ENCODE results near the gene TTC36.
"Not testable (repeated sequence)": the region's sequence is repeated elsewhere in the genome, so short reads cannot be mapped to it uniquely, and the experiment has no call there.

Gene TTC36

GRCh38 chr11:118532852-118533768 is 5.8 kb downstream of the TTC36 start:
- no peak for DNase-seq

DNA sequence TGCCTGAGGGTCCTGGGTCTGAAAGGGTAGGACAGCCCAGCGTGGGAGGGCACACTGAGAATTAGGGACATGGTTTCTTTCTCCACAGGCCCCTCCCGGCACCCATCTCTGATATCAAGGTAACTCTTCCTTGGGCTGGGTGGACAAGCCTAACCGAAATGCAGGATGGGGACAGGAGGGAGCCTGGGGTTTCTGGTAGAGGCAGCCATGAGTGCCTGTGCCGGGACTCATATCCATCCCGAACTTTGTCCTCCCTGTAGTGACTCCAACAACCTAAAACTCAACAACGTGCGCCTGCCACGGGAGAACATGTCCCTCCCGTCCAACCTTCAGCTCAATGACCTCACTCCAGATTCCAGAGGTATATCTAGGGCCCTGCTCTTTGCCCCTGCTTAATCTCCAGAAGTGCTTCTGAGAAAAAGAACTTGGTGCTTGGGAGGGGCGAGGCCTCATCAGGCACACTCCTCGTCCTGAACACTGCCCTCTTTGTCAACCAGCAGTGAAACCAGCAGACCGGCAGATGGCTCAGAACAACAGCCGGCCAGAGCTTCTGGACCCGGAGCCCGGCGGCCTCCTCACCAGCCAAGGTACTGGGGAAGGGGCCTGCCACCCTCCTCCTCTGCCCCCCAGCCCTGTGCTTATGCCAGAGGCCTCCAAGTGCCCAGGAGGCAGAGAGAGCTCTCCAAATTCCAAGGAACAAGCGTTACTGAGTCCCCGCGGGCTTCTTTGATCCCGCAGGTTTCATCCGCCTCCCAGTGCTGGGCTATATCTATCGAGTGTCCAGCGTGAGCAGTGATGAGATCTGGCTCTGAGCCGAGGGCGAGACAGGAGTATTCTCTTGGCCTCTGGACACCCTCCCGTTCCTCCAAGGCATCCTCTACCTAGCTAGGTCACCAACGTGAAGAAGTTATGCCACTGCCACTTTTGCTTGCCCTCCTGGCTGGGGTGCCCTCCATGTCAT is 6.8 kb downstream of the TTC36 start:
- DNase-seq = no peak

DNA sequence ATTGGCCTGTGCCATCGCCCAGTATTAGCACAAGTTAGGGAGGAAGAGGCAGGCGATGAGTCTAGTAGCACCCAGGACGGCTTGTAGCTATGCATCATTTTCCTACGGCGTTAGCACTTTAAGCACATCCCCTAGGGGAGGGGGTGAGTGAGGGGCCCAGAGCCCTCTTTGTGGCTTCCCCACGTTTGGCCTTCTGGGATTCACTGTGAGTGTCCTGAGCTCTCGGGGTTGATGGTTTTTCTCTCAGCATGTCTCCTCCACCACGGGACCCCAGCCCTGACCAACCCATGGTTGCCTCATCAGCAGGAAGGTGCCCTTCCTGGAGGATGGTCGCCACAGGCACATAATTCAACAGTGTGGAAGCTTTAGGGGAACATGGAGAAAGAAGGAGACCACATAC is 8.0 kb downstream of the TTC36 start:
- DNase-seq = no peak

- DNase-seq = no peak
Measured at GRCh38 chr11:118536726-118537125, 9.5 kb downstream of the TTC36 start.

DNA sequence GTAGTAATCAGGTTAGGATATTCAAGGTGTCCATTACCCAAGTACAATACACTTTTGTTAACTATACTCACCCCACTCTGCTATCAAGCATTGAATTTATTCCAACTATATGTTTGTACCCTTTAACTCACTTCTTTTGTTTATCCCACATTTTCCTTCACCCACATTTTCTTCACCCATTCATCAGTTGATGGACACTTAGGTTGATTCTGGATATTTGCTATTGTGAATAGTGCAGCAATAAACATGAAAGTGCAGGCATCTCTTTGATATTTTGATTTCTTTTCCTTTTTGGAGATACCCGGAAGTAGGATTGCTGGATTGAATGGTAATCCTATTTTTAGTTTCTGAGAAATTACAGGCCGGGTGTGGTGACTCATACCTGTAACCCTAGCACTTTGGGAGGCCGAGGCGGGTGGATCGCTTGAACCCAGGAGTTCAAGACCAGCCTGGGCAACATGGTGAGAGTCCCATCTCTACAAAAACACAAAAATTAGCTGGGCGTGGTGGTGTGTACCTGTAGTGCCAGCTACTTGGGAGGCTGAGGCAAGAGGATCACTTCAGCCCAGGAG is 10.2 kb downstream of the TTC36 start:
- no peak for DNase-seq

DNA sequence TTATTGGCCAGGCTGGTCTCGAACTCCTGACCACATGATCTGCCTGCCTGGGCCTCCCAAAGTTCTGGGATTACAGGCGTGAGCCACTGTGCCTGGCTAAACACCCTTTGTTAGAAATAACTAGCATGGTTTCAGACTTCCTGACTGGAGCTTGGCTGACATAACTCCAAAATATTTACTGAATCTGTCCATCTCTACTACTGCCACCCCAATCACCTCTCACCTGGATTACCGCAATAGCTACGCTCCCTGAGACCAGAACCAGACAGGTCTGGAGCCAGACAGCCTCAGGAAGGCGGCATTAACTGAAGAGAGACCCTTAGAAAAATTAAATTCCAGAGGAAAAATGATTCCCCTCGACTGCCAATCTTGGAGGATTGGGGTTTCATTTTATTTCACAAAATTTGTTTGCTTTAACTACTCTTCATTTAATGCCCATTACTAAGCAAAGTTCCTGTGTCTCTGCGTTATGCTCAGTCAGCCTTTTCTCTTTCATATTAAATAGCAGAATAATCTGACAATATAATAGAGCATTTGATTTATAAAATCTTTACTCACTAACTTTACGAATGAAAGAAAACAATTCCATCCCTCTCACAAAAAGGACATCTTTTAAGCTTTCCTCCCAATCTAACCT is 16.9 kb downstream of the TTC36 start:
- DNase-seq = no peak

- no peak for DNase-seq
Measured at GRCh38 chr11:118544647-118545010, 17.4 kb downstream of the TTC36 start.

GRCh38 chr11:118545533-118545932 is 18.3 kb downstream of the TTC36 start:
- no peak for DNase-seq

DNA sequence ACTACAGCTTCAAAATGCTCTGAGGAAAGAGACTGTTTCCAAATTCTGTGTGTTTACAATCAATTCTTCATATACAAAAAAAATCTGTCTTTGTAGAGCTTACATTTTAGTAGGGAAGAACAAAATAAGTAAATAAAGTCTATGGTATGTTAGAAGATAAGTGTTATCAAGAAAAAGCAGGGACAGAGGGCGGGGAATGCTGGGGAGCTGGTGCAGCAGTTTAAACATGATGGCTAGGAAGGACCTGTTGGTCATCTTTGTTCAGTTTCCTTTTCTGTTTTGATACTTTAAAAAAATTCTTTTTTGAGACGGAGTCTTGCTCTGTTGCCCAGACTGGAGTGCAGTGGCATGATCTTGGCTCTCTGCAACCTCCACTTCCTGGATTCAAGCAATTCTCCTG is 19.9 kb downstream of the TTC36 start:
- no peak for DNase-seq

- DNase-seq = no peak
Measured at GRCh38 chr11:118552341-118552740, 25.1 kb downstream of the TTC36 start.

DNA sequence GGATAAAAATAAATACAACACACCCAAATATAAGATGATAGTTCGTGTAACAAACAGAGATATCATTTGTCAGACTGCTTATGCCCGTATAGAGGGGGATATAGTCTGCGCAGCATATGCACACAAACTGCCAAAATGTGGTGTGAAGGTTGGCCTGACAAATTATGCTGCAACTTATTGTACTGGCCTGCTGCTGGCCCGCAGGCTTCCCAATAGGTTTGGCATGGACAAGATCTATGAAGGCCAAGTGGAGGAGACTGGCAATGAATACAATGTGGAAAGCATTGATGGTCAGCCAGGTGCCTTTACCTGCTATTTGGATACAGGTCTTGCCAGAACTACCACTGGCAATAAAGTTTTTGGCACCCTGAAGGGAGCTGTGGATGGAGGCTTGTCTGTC is 33.5 kb downstream of the TTC36 start:
- DNase-seq = no peak

- no peak for DNase-seq
Measured at GRCh38 chr11:118565051-118565450, 37.8 kb downstream of the TTC36 start.

DNA sequence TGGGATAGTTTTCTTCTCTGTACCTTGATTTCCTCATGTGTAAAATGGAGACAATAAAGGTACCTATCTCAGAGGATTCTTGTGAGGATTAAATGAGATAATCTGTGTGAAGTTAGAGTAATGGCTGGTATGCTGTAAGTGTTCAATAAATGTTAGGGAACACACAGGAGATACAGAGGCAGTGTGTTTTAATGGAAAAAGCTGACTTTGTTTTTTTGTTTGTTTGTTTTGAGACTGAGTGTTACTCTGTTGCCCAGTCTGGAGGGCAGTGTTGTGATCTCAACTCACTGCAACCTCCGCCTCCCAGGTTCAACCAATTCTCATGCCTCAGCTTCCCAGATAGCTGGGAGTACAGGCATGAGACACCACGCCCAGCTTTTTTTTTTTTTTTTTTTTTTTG is 42.4 kb downstream of the TTC36 start:
- no peak for DNase-seq

DNA sequence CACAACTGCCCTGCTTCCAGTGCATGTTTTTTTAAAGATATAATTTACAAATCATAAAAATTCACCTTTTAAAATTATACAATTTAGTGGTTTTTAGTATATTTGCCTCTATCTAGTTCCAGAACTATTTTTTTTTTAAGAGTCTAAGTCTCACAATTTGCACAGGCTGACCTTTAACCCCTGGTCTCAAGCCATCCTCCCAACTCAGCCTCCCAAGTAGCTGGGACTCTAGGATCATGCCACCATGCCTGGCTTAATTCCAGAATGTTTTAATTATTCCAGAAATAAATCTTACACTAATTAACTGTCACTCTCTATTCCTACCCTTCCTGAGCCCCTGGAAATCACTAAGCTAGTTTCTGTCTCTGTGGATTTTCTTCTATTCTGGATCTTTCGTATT is 43.5 kb downstream of the TTC36 start:
- no peak for DNase-seq

DNA sequence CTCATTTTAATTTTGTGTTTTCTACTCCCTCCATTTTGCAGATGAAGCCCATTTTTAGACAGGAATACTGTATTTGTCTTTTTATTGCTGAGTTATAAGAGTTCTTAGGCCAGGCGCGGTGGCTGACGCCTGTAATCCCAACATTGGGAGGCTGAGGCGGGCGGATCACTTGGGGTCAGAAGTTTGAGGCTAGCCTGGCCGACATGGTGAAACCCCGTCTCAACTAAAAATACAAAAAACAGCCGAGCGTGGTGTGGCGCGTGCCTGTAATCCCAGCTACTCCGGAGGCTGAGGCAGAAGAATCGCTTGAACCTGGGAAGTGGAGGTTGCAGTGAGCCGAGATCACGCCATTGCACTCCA is 44.4 kb downstream of the TTC36 start:
- DNase-seq = not testable (repeated sequence)

GRCh38 chr11:118572061-118572980 is 45.0 kb downstream of the TTC36 start, which contains the start of gene ARCN1:
TSS of gene ARCN1 (plus strand) at chr11:118572409. CDS start at chr11:118572548, 139 bp downstream.
- DNase-seq = peak; percentile 90

DNA sequence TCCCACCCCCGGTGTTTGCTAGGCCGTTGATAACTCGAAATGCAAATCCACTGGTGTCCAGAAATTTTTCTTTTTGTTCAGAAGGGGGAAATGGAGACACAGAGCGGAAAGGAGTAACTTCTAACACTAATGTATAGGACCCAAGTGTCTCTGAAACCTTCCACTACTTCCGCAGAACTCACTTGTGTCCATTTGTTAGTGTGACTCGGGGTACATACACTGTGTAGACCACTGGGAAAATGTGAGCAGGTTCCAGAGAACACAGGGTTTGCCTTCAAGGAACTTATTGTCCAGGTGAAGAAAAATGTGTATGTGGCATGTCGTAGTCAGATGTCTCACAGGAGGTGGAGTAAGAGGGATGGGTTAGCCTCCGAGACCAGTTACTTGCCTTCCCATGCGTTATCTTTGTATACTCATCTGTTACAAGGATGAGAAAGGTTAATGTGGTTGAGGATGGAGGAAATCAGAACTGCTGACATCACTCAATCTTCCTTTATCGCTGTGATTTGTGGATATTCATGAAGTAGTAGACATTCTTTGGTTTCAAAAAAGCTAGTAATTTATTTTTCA is 45.8 kb downstream of the TTC36 start:
- no peak for DNase-seq

- DNase-seq = no peak
Measured at GRCh38 chr11:118574636-118575035, 47.4 kb downstream of the TTC36 start.

GRCh38 chr11:118577995-118578394 is 50.7 kb downstream of the TTC36 start:
- not testable (repeated sequence) for DNase-seq

Data from NCI-H1105 treated with DMSO at 0.1 percent for 48 hours (cell line).